GM12865 (cell line): ENCODE results near the gene ATF1.
"Not testable (repeated sequence)": the region's sequence is repeated elsewhere in the genome, so short reads cannot be mapped to it uniquely, and the experiment has no call there.

Experiments
- DNase-seq: peaks from one replicate; pipeline ENCODE4 v3.0.0; 2010; ENCODE audit warnings: low read depth
- H3K4me3 ChIP-seq: 2 replicates; pipeline ENCODE4 v1.5.1; 2011; ENCODE audit warnings: mild to moderate bottlenecking, low read depth, low read length, control low read depth
- TF ChIP-seq, protein P1 (sequence below): IDR thresholded peaks from 2 replicates; pipeline ENCODE4 v1.5.1; 2011; ENCODE audit warnings: low read length, control low read depth, low read depth, inconsistent platforms; ENCODE audit not compliant: insufficient read depth; ENCODE audit errors: missing control alignments

ATF1 gene

DNA sequence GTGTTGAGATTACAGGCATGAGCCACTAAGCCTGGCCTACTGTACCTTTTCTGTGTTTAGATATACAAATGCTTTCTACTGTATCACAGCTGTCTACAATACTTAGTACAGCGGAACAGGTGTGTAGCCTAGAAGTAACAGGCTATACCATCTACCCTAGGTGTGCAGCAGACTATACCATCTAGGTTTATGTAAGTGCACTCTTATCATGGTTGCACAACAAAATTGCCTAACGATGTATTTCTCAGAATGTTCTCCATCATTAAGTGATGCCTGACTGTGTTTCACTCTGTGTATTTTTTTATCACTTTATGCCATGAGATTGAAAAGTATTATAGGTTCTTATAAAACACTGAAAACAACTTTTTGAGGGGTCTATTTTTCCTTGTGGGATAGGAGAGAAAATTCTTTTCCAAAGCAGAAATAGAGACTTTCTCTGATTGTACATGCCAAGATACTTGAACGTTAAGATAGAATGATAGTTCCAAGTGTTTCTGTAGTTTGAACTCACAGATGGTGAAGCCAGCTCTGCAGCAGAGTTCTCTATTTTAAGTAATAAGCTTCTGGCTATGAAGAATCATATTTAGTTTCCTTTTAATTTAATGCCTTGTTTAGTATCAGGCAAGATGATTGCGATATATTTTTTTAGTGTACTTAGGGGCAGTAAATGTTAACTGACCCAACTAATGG is 95.9 kb downstream of the ATF1 start:
- no peak for DNase-seq
- H3K4me3 ChIP-seq: no peak overlapping the region
- TF ChIP-seq, protein P1, sequence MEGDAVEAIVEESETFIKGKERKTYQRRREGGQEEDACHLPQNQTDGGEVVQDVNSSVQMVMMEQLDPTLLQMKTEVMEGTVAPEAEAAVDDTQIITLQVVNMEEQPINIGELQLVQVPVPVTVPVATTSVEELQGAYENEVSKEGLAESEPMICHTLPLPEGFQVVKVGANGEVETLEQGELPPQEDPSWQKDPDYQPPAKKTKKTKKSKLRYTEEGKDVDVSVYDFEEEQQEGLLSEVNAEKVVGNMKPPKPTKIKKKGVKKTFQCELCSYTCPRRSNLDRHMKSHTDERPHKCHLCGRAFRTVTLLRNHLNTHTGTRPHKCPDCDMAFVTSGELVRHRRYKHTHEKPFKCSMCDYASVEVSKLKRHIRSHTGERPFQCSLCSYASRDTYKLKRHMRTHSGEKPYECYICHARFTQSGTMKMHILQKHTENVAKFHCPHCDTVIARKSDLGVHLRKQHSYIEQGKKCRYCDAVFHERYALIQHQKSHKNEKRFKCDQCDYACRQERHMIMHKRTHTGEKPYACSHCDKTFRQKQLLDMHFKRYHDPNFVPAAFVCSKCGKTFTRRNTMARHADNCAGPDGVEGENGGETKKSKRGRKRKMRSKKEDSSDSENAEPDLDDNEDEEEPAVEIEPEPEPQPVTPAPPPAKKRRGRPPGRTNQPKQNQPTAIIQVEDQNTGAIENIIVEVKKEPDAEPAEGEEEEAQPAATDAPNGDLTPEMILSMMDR: no peak

DNA sequence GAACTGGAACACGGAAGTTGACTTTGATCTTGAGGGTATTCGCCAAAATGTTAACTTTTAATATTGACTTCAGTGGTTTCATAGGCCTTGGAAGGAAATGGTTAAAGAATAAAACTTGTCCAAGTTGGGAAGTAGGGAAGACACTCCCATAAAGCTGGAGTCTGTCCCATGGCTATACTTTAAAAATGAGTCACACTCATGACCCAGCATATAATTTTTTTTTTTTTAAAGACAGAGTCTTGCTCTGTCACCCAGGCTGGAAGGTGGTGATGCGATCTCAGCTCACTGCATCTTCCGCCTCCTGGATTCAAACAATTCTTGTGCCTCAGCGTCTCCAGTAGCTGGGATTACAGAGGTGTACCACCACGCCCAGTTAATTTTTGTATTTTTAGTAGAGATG is 98.4 kb downstream of the ATF1 start:
- no peak overlapping the region for H3K4me3 ChIP-seq
- TF ChIP-seq, protein P1: no peak
- no peak for DNase-seq

DNA sequence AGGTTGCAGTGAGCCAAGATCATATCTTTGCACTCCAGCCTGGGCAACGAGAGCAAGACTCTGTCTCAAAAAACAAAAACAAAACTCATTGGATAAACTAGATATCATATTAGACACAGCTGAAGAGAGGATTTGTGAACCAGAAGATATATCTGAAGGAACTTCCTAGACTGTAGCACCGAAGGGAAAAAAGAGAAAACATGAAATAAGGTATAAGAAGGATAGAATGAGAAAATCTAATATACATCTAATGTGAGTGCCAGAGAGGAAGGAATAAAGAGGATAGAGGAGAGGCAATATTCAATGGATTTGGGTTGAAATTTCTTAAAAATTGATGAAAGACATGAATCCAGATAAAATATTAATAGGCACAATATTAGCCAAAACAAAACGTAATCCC is 101.4 kb downstream of the ATF1 start:
- TF ChIP-seq, protein P1: no peak
- H3K4me3 ChIP-seq: no peak overlapping the region
- no peak for DNase-seq

DNA sequence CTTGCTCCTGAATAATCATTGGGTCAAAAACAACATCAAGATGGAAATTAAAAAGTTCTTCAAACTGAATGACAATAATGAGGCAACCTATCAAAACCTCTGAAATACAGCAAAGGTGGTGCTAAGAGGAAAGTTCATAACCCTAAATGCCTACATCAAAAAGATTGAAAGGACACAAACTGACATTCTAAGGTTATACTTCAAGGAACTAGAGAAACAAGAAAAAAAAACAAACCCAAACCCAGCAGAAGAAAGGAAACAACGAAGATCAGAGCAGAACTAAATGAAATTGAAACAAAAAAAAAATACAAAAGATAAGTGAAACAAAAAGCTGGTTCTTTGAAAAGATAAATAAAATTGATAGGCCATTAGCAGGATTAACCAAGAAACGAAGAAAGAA is 105.0 kb downstream of the ATF1 start:
- DNase-seq: not testable (repeated sequence)

More for the DNA sequence above, 105.0 kb downstream of the ATF1 start:
- H3K4me3 ChIP-seq: not testable (repeated sequence)
